GM13976 (cell line): Measurements from ENCODE around the gene TCP11.

Experiments used
- DNase-seq: peaks from one replicate; pipeline ENCODE4 v3.0.0; 2012; ENCODE audit warnings: low spot score
- CTCF ChIP-seq: IDR thresholded peaks from 2 replicates; pipeline ENCODE4 v1.5.1; 2012; ENCODE audit warnings: borderline replicate concordance, mild to moderate bottlenecking; ENCODE audit not compliant: insufficient read depth; ENCODE audit errors: extremely low read depth, missing control alignments, control extremely low read depth
- in situ Hi-C: fragments of 300-500 bp; cut with MboI; formaldehyde crosslinking; loops from one replicate; pipeline ENCODE4 v1.12.0; 2022; ENCODE audit warnings: low sequenced_read_pairs, mixed read lengths, inconsistent platforms; ENCODE audit not compliant: unreplicated experiment

The TCP11 gene

GRCh38 chr6:35082733-35083403 lies 58.3 kb downstream of the TCP11 start:
- peak; percentile 24 for DNase-seq
- in situ Hi-C loops = no loop called here
- no peak for TF ChIP-seq CTCF

DNA sequence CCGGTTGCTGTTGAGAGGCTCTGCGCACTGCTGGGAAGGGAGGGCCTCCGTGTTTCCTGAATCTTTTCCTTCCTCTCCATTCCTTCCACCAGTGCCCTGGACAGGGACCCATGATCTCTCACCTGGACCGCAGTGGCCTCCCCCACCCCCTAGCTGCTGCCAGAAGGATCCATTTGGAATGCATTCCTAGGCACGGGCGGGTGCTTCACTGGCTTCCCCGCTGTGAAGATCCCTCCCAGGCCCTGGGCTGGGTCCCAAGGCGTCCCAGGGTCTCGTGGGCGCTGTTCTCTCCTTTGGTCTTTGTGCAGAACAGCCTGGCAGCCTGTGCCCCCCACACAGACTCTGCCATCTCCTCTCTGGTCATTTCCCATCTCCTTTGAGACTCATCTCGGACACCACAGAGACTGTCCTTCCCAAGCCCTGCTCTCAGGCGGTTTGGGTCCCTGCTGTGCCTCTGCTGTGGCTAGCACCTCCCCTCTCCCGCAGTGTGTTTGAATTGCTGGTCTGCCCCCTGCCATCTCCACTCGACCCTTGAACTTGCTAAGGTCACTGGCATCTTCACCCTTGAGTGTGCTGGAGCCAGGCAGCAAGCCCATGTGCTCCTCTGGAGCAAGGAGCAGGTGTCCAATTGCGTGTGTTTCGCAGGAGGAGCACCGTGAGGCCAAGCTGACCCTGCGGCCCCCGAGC lies 59.0 kb downstream of the TCP11 start:
- no peak for DNase-seq
- no peak for TF ChIP-seq CTCF
- in situ Hi-C loops = no loop called here

- no peak for DNase-seq
- in situ Hi-C loops = no loop called here
- TF ChIP-seq CTCF = no peak
Observed at GRCh38 chr6:35081426-35081851, 59.7 kb downstream of the TCP11 start.

DNA sequence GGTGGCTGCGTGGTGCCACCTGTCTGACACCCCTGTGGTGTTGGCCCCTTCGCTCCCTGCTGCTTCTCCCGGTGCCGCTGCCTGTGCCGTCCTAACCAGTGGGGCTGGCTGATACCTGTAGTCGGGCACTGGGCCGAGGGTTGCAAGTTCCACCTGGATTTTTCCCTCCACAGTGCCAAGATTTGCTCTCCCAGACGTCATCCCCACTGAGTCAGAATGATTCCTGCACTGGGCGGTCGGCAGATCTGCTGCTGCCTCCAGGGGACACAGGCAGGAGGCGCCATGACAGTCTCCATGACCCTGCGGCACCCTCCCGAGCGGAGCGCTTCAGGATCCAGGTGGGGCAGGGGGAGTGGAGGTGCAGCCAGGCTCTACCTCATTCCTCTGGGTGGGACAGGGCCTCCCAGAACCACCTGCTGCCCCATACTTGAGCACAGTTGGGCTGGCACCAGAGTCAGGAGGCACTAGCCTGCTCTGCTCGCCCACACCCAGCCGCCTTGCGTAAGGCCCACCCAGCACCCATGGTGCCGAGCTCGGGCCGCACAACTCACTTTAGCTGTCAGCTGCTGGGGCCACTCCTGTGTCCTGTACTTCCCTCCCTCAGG lies 60.2 kb downstream of the TCP11 start:
- TF ChIP-seq CTCF = no peak
- in situ Hi-C loops = no loop called here
- no peak for DNase-seq

DNA sequence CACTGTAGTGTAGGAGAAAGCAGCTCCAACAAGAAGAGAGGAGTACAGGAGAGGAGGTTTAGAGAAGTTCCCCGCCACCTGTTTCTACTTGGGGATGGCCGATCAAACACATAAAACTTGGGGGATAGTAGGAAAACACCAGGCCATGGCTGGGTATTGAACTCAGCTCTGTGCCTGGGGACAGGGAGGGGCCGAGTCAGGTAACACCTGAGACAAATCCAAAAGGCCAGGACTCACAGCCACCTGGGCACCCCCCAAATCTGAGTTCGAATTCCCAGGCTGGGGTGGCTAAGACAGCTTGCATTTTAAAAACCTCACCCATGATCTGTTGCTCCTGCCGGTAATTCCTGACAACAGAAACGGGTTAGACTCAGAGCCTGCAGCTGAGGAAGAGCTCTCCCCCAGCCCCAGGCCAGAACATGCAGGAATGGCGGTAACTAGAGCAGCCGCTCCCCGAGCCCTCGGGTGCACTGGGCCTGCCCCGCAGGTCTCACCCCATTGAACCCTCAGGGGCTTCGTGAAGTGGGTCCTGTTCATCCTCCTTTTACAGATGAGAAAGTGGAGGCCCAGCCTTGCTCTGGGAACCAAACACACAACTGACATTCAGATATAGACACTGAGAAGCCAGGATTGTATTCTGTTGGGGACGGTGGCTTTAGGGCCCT lies 61.0 kb downstream of the TCP11 start:
- in situ Hi-C loops = no loop called here
- DNase-seq = no peak
- no peak for TF ChIP-seq CTCF

DNA sequence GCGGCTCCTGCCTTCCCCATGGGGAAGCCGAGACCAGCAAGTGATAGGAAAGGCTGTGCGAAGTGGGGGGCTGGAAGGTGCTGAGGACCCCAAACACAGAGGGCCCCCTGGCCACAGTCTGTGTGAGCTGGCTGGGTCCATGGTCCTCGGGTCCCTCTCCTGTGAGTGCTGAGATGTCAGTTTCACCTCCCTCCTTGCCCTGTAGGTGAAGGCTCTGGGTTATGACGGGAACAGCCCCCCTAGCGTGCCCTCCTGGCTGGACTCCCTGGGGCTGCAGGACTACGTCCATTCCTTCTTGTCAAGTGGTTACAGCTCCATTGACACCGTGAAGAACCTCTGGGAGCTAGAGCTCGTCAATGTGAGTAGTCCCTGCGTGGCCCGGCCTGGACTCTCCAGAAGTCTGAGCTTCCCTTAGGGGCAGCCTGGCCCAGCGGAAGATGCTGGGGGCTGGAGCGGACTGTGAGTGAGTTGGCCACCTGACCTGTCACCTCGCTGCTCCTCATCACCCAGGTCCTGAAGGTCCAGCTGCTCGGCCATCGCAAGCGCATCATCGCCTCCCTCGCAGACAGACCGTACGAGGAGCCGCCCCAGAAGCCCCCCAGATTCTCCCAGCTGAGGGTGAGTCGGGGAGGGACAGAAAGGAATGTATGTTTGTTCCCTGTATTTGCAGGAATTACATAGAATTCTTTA lies 61.7 kb downstream of the TCP11 start:
- in situ Hi-C loops = no loop called here

More for the DNA sequence above, 61.7 kb downstream of the TCP11 start:
- no peak for TF ChIP-seq CTCF
- DNase-seq = no peak
